Tibial nerve (tissue), 4 donors: Measurements from ENCODE around the gene PTK6. TPM values are rescaled to one million over a fixed set of nuclear protein-coding genes. Genes with fewer than 3 reads are reported as not detected.

Experiments used
- DNase-seq, 2 donors: peaks; one replicate each; pipeline ENCODE4 v3.0.0-alpha.2; 2019; ENCODE audit warnings: low spot score in 2 of 2
- H3K27ac ChIP-seq, 4 donors: fragments of 200-600 bp; sonication (generic) in 3 of 4; one replicate each; pipeline ENCODE4 v1.5.1; 2017 to 2019; ENCODE audit warnings: mild to moderate bottlenecking in 1 of 4
- H3K27me3 ChIP-seq, 2 donors: fragments of 200-600 bp; sonication (generic) in 1 of 2; one replicate each; pipeline versions ENCODE4 v1.5.1 to v1.6.0; 2017 to 2019
- H3K36me3 ChIP-seq, 3 donors: fragments of 200-600 bp; sonication (generic); one replicate each; pipeline ENCODE4 v1.5.1; 2018 to 2019
- H3K4me1 ChIP-seq, 4 donors: fragments of 200-600 bp; sonication (generic) in 3 of 4; one replicate each; pipeline ENCODE4 v1.5.1; 2017 to 2019
- H3K4me3 ChIP-seq, 4 donors: fragments of 200-600 bp; sonication (generic) in 3 of 4; one replicate each; pipeline ENCODE4 v1.5.1; 2017 to 2019; ENCODE audit warnings: mild to moderate bottlenecking in 1 of 4, moderate library complexity in 1 of 4
- H3K9me3 ChIP-seq, 4 donors: fragments of 200-600 bp; sonication (generic) in 3 of 4; one replicate each; pipeline ENCODE4 v1.5.1; 2017 to 2019
- EP300 ChIP-seq, 2 donors: sonication (generic); formaldehyde crosslinking; IDR thresholded peaks; one replicate each; pipeline ENCODE4 v1.6.1; 2017; ENCODE audit warnings: antibody characterized with exemption in 2 of 2, mild to moderate bottlenecking in 1 of 2
- POLR2A ChIP-seq, 2 donors: fragments of 450-650 bp; IDR thresholded peaks; one replicate each; pipeline ENCODE4 v1.6.1; 2017; ENCODE audit warnings: antibody characterized with exemption in 2 of 2, mild to moderate bottlenecking in 2 of 2, moderate library complexity in 2 of 2
- whole genome bisulfite sequencing, 2 donors: methylation state at CpG; one replicate each; pipeline ENCODE4 v1.1.5; 2018; 5-methylcytosine and 5-hydroxymethylcytosine counted together
- total RNA-seq, 4 donors: library from RNA; depleted of rRNA; stranded (reverse); fragments of >200 nt; gene quantifications; one replicate each; pipeline ENCODE4 v1.1.0, GENCODE V29; 2016
- TF ChIP-seq, protein P1 (sequence below), 5 experiments: fragments of 200-600 bp in 3 of 5; fragments of 450-650 bp in 2 of 5; sonication (generic) in 3 of 5; IDR thresholded peaks; one replicate each; pipeline ENCODE4 v1.5.1; 2016 to 2019; ENCODE audit warnings: antibody characterized with exemption in 5 of 5, mild to moderate bottlenecking in 3 of 5, moderate library complexity in 2 of 5

The PTK6 gene
- total RNA-seq, 4 donors from 2014 or later, result 0.21 to 0.90 TPM; not detected in 2

DNA sequence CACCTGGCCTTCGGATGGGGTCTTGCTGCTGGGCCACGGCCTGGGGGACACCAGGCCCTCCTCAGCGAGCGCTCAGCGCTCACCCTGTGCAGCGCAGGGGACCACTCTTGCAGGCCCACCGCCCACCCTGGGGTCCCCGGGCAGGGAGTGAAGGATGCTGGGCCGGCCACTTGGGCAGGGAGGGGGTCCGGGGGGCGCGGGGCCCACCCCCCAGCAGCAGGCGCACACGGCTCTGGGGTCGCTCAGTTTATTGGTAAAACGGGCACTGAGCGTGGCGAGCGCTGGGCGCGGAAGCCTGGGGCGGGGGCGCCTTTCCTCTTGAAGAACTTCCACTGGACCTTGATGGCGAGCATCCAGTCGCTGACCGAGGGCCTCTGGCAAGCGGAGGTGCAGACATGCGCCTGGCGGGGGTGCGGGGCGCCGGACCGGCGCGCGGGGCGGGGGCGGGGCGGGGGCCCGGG lies 49.4 kb downstream of the PTK6 start:
- TF ChIP-seq, protein P1, sequence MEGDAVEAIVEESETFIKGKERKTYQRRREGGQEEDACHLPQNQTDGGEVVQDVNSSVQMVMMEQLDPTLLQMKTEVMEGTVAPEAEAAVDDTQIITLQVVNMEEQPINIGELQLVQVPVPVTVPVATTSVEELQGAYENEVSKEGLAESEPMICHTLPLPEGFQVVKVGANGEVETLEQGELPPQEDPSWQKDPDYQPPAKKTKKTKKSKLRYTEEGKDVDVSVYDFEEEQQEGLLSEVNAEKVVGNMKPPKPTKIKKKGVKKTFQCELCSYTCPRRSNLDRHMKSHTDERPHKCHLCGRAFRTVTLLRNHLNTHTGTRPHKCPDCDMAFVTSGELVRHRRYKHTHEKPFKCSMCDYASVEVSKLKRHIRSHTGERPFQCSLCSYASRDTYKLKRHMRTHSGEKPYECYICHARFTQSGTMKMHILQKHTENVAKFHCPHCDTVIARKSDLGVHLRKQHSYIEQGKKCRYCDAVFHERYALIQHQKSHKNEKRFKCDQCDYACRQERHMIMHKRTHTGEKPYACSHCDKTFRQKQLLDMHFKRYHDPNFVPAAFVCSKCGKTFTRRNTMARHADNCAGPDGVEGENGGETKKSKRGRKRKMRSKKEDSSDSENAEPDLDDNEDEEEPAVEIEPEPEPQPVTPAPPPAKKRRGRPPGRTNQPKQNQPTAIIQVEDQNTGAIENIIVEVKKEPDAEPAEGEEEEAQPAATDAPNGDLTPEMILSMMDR (IDR thresholded peaks at IDR 0.05), result no peak
- TF ChIP-seq EP300 (IDR thresholded peaks at IDR 0.05) (no peak), POLR2A (IDR thresholded peaks at IDR 0.05) (no peak)
- H3K27me3 ChIP-seq, result peaks cover 0 to 81% of the 10 kb centered on the region in 2 donors
- DNase-seq, result no peak
- peaks cover 0 to 5% (median 0%) of the 10 kb centered on the region in 4 donors for H3K4me1 ChIP-seq
- H3K27ac ChIP-seq, result no peak overlapping the region
- no peak overlapping the region for H3K4me3 ChIP-seq
- no peaks in the 10 kb centered on the region for H3K36me3 ChIP-seq
- 0 to 32% methylated on average over 1 to 3 of the region's 40 CpGs for WGBS, 2 donors
- H3K9me3 ChIP-seq, result peaks cover 0 to 5% (median 0%) of the 10 kb centered on the region in 4 donors

DNA sequence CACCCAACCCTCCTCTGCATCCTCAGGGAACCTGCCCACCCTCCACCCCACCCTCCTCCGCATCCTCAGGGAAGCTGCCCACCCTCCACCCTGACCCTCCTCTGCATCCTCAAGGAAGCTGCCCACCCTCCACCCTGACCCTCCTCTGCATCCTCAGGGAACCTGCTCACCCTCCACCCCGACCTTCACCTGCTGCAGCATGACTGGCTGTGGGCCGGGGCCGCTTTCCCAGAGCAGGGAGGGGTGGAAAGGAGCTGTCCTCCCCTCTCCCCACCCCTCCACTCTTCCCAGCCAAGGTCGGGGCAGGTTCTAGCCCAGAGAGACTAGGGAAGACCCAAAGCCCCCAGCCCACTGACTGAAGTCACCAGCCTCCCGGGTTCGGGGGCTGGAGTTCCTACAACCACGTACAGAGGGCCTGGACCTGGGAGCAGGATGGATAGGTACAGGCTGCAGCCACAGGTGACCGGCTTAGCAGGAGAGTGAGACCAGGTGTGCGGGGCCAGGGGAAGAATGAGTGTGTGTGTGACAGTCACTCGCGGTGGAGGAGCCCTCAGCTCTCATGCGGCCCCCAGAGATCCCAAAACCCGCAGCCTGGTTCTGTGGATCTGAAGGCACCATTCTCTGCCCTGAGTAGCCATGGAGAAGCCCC lies 49.9 kb downstream of the PTK6 start:
- TF ChIP-seq, protein P1 (IDR thresholded peaks at IDR 0.05), result no peak
- TF ChIP-seq POLR2A (IDR thresholded peaks at IDR 0.05) (no peak), EP300 (IDR thresholded peaks at IDR 0.05) (no peak)
- peaks cover 0 to 87% of the 10 kb centered on the region in 2 donors for H3K27me3 ChIP-seq
- DNase-seq, result no peak
- peaks cover 0 to 5% (median 0%) of the 10 kb centered on the region in 4 donors for H3K9me3 ChIP-seq
- 47 to 58% methylated on average over 12 to 13 of the region's 14 CpGs for WGBS, 2 donors
- H3K36me3 ChIP-seq, result no peaks in the 10 kb centered on the region
- peaks cover 0 to 5% (median 0%) of the 10 kb centered on the region in 4 donors for H3K4me1 ChIP-seq
- H3K4me3 ChIP-seq, result no peak overlapping the region
- no peak overlapping the region for H3K27ac ChIP-seq

DNA sequence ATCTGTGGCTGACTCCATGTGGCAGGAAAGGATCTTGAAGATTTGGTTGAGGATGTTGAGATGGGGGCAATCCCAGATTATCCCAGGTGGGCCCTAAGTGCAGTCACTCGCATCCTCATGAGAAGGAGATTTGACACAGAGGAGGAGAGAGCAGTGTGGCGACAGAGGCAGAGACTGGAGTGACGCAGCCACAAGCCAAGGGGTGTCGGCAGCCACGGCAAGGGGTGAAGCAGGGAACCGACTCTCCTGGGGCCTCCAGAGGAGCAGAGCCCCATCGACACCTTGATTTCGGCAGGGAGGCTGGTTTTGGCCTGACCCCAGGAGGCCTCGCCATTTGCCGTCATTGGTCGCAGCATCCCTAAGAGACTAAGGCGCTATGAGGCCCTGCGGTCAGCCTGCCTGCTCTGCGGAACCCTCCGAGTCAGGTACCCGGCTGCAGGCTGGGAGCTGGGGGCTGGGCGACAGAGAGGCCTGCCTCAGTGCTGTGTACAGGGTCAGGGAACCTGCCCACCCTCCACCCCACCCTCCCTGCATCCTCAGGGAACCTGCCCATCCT lies 50.8 kb downstream of the PTK6 start:
- H3K4me1 ChIP-seq, result peaks cover 0 to 5% (median 0%) of the 10 kb centered on the region in 4 donors
- TF ChIP-seq, protein P1 (IDR thresholded peaks at IDR 0.05), result no peak
- no peak for TF ChIP-seq EP300 (IDR thresholded peaks at IDR 0.05)
- no peak for TF ChIP-seq POLR2A (IDR thresholded peaks at IDR 0.05)
- H3K9me3 ChIP-seq, result peaks cover 0 to 5% (median 0%) of the 10 kb centered on the region in 4 donors
- WGBS, 2 donors, result 87 to 95% methylated on average over 6 to 17 of the region's 17 CpGs
- H3K36me3 ChIP-seq, result no peaks in the 10 kb centered on the region
- DNase-seq, result no peak
- peaks cover 0 to 93% of the 10 kb centered on the region in 2 donors for H3K27me3 ChIP-seq
- H3K4me3 ChIP-seq, result no peak overlapping the region
- H3K27ac ChIP-seq, result no peak overlapping the region

DNA sequence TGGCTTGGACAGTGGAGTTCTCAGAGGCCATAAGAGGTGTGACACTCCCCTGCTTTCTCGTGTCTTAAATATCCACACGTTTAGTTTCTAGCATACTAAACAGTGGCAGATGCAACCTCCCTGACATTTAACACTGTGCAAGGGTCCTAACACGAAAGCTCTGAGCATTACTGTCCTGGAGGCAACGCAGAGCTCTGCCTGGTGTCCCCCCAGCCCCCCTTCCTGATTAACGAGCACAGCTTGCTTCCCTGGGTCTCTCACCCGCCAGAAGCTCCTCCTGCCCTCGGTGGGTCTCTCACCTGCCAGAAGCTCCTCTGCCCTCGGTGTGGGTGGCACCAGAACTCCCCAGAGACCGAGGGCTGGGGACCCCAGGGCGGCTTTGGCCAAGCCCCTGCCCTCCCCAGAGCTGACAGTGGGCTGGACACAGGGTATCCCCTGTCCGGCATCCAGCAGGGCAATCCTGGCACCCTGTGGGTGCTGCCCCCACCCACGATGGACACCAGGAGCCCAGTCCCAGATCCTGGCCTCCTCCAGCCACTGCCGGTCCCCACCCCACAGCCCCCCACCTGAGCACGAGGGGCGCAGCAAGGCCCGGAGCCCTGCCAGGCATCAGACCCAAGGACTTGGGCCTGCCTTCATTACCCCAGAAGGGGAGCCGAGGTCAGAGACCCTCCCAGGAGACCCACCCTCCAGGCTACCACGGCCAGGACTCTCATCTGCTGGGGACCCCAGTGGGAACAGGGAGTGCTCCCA lies 52.3 kb downstream of the PTK6 start:
- no peaks in the 10 kb centered on the region for H3K36me3 ChIP-seq
- no peak for DNase-seq
- peaks cover 0 to 5% (median 0%) of the 10 kb centered on the region in 4 donors for H3K4me1 ChIP-seq
- H3K9me3 ChIP-seq, result peaks cover 0 to 5% (median 0%) of the 10 kb centered on the region in 4 donors
- H3K27ac ChIP-seq, result no peak overlapping the region
- TF ChIP-seq POLR2A (IDR thresholded peaks at IDR 0.05) (no peak), EP300 (IDR thresholded peaks at IDR 0.05) (no peak)
- TF ChIP-seq, protein P1 (IDR thresholded peaks at IDR 0.05), result no peak
- H3K27me3 ChIP-seq, result peaks cover 0 to 93% of the 10 kb centered on the region in 2 donors
- WGBS, 2 donors, result 48 to 50% methylated on average over 8 to 10 of the region's 18 CpGs
- no peak overlapping the region for H3K4me3 ChIP-seq
